NCI-H446 (cell line): ENCODE measurements around the gene ZBTB42.
A peak's percentile ranks its signal among the peaks of the same experiment; 100 is the strongest.
"Not testable (repeated sequence)": the region's sequence is repeated elsewhere in the genome, so short reads cannot be mapped to it uniquely, and the experiment has no call there.

ENCODE experiments used
- DNase-seq, 2 experiments: peaks; one replicate each; lab custom pipeline; 2025; lab: John Stamatoyannopoulos, UW

ZBTB42 gene

GRCh38 chr14:104810316-104810715 lies 9.4 kb downstream of the ZBTB42 start:
- no peak for DNase-seq

- DNase-seq: no peak
Measured at GRCh38 chr14:104813286-104813685, 12.4 kb downstream of the ZBTB42 start.

GRCh38 chr14:104814701-104815100 lies 13.8 kb downstream of the ZBTB42 start:
- not testable (repeated sequence) for DNase-seq

GRCh38 chr14:104816616-104816884 lies 15.6 kb downstream of the ZBTB42 start:
- DNase-seq: no peak

GRCh38 chr14:104817930-104818713 lies 17.2 kb downstream of the ZBTB42 start:
- no peak for DNase-seq

GRCh38 chr14:104818714-104819161 lies 17.8 kb downstream of the ZBTB42 start:
- no peak for DNase-seq

GRCh38 chr14:104819361-104819781 lies 18.5 kb downstream of the ZBTB42 start:
- DNase-seq: no peak

GRCh38 chr14:104820669-104821228 lies 19.8 kb downstream of the ZBTB42 start:
- DNase-seq: no peak

- no peak for DNase-seq
Measured at GRCh38 chr14:104821229-104821945, 20.5 kb downstream of the ZBTB42 start.

- no peak for DNase-seq
Measured at GRCh38 chr14:104821971-104822608, 21.2 kb downstream of the ZBTB42 start.

GRCh38 chr14:104822821-104823615 lies 22.1 kb downstream of the ZBTB42 start:
- no peak for DNase-seq

- DNase-seq: no peak
Measured at GRCh38 chr14:104824353-104824997, 23.6 kb downstream of the ZBTB42 start.

- peak; percentile 74 to 91 for DNase-seq
Measured at GRCh38 chr14:104826189-104826860, 25.4 kb downstream of the ZBTB42 start.

- DNase-seq: no peak
Measured at GRCh38 chr14:104826861-104827176, 25.9 kb downstream of the ZBTB42 start.

GRCh38 chr14:104827177-104828055 lies 26.5 kb downstream of the ZBTB42 start:
- DNase-seq: no peak

- no peak for DNase-seq
Measured at GRCh38 chr14:104830781-104831180, 29.9 kb downstream of the ZBTB42 start.

- not testable (repeated sequence) for DNase-seq
Measured at GRCh38 chr14:104836171-104836935, 35.5 kb downstream of the ZBTB42 start.

- no peak for DNase-seq
Measured at GRCh38 chr14:104841730-104842129, 40.8 kb downstream of the ZBTB42 start.

- no peak for DNase-seq
Measured at GRCh38 chr14:104843006-104843405, 42.1 kb downstream of the ZBTB42 start.
